HFF-Myc (cell line): ENCODE measurements around the gene KIAA0232.
A peak's percentile ranks its signal among the peaks of the same experiment; 100 is the strongest.

ENCODE experiments used
- DNase-seq: peaks from one replicate; pipeline ENCODE4 v3.0.0-alpha.2; 2011; ENCODE audit warnings: low read depth; ENCODE audit errors: extremely low read depth
- H3K4me3 ChIP-seq: replicated peaks from 2 replicates; pipeline ENCODE4 v1.5.1; 2011; ENCODE audit warnings: low read depth, mild to moderate bottlenecking, control low read depth, low read length
- TF ChIP-seq, protein P1 (sequence below): IDR thresholded peaks from 2 replicates; pipeline ENCODE4 v1.5.1; 2012; ENCODE audit warnings: mild to moderate bottlenecking, low read depth, low read length, control low read depth; ENCODE audit errors: missing control alignments

KIAA0232 gene

DNA sequence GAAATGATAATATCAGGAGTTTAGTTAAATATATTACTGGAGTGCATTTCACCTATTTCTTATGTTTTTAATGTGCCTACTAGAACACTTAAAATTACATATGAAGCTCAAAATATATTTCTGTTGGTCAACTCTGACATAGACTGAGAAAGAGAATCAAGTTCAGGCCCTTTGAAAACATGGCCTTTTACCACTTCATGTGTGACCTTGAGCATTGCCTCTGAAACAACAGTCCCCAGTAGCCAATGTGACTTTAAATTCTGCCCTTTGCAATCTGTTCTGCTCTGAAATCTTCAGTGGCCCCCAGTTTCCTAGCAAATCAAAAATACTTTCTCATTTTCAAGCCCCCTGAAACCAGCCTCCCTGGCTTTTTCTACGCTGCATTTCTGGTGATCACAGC is 77.0 kb downstream of the KIAA0232 start:
- no peak for DNase-seq
- H3K4me3 ChIP-seq = no peak overlapping the region
- TF ChIP-seq, protein P1, sequence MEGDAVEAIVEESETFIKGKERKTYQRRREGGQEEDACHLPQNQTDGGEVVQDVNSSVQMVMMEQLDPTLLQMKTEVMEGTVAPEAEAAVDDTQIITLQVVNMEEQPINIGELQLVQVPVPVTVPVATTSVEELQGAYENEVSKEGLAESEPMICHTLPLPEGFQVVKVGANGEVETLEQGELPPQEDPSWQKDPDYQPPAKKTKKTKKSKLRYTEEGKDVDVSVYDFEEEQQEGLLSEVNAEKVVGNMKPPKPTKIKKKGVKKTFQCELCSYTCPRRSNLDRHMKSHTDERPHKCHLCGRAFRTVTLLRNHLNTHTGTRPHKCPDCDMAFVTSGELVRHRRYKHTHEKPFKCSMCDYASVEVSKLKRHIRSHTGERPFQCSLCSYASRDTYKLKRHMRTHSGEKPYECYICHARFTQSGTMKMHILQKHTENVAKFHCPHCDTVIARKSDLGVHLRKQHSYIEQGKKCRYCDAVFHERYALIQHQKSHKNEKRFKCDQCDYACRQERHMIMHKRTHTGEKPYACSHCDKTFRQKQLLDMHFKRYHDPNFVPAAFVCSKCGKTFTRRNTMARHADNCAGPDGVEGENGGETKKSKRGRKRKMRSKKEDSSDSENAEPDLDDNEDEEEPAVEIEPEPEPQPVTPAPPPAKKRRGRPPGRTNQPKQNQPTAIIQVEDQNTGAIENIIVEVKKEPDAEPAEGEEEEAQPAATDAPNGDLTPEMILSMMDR = no peak

DNA sequence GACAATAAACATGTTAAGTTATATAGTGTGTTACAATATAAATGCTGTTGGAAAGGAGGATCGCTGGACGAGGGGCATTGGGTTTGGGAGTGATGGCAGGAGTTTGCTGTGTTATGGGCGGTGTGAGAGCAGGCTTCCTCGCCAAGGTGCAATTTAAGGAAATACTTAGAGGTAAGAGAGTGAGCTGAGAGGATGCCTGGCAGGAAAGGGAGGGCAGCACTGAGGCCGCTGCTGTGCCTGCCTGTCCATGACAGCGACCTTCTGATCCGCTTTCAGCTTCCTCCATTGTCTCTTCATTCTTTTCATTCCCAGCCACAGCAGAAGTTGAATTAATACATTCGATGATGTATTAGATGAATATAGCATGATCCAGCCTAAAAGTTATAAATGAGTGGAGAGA is 85.9 kb downstream of the KIAA0232 start:
- H3K4me3 ChIP-seq = no peak overlapping the region

DNA sequence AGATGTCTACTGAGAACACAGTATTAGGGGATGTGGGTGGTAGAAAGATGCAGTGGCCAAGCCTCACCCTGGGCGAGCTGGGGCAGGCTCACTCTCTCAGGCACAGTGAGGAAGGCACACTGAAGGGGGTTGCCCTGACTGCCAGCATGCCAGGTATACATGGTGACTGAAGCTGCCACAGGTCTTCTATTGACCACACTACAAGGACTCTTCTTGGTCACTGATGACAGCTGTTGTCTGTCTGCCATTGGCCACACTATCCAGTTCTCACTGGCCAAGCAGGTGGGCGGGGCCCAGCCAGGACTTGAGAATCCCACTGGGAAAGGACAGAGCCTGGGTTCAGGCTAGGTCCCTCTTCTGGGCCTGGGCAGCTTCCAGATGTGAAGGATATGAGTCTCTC is 87.4 kb downstream of the KIAA0232 start:
- DNase-seq = no peak
- H3K4me3 ChIP-seq = no peak overlapping the region
- TF ChIP-seq, protein P1 = no peak

More for the DNA sequence above, 85.9 kb downstream of the KIAA0232 start:
- TF ChIP-seq, protein P1 = no peak
- no peak for DNase-seq

DNA sequence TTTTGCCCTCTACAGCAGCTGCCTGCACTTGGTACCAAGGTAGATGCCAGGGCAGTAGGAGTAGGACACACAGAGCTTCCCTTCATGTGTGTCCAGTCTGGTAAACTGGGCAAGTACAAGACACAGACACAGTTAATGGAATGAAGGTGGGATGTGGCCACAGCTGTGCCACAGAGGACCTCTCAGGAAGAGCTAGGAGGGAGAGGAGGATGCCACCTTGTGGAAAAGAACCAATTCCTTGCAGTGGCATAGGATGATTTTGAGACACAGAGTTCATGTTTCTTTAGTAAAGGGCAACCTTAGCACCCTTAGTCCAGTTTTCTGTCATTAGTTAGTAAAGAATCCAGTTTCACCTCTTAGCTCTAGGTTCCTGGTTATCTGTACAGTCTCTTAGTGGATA is 90.8 kb downstream of the KIAA0232 start:
- DNase-seq = no peak
- no peak overlapping the region for H3K4me3 ChIP-seq
- TF ChIP-seq, protein P1 = peak; percentile 17

DNA sequence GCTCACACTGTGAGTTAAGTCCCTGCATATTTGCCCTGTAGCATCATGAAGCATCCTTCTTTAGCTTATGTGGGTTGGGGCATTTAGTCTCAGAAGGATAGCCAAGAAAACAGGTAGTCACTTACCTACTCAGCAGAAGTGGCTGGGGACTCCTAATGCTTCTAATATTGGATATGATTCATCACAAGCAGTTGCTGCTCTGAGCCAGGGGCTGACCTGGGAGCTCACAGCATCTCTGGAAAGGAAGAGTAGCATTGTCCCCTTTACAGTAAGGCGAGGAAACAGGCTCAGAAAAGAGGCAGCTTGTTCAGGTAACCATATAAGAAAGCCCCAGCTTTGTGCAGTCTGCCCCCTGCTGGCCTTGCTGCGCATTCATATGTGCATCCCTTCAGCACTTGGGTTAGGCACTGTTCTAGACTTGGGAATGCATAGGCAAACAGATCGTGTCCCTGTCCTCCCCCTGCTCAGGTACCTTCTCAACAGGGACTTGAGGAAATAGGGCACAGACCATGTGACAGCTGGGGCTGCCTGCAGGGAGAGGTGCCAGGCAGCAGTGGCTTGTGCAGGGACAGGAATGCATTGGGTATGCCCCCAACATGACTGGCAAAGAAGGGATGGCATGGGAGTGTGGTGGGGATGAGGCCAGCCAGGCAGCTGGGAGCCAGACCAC is 91.4 kb downstream of the KIAA0232 start:
- H3K4me3 ChIP-seq = no peak overlapping the region
- no peak for DNase-seq
- TF ChIP-seq, protein P1 = peak; percentile 89

DNA sequence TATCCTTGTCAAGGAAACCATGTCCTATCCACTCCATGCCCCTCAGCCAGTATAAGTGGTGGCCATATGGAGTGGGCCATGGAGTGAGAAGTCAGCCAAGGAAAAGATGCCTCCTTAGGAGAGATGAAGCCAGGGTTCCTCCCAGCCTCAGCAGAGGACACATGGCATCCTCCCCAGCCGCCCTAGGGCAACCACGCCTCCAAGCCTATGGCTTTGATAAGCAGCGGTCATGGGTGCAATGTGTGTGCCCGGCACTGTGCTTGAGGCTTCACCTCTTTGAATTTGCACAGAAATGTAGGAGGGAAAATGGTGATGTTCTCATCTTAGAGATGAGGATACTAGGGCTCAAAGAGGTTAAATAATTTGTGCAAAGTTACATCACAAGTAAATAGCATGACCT is 92.5 kb downstream of the KIAA0232 start:
- DNase-seq = no peak
- H3K4me3 ChIP-seq = no peak overlapping the region
- TF ChIP-seq, protein P1 = no peak

DNA sequence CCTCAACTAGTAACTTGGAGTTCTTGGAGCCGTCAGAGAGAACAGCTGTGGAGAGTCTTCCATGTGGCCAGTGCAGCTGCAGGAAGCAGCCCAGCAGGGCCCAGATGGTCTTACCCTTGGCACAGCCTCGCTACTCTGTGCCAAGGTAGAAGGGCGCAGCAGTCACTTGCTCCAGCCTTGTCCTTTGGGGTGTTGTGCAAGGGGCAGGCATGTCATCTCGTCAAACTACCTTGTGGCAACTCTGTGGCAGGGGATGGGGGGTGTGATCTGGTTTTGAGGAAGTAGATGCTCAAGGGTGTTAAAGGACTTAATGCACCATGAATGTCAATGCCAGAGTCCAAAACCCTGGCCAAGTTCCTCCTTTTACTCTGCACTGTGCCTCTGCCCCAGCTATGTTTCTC is 92.9 kb downstream of the KIAA0232 start:
- H3K4me3 ChIP-seq = no peak overlapping the region
- TF ChIP-seq, protein P1 = no peak
- DNase-seq = no peak
